ENCODE measurements around the gene SORCS1. TPM values are rescaled to one million over a fixed set of nuclear protein-coding genes. Genes with fewer than 3 reads are reported as not detected.

Gene SORCS1
- total RNA-seq, 2 experiments from 2014 or later = not detected

DNA sequence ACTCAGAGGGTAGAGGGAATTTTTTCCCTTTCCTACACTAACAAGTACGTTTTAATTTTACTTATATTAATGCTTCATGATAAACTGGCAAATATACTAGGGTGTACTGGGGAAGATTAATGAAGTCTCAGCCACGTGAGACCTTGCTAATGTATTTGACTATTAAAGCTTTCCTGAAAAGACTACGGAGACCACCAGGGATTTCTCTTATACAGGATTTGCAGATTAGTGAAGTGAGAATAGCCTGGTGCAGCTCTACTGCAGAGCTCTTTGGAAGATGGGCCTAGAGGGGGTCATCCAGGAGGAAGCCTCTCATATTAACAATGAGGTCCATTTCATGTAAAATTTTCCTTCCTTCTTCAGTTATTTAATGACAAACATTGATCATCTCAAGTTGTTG is 379.0 kb downstream of the SORCS1 start:
- Mint-ChIP-seq H3K4me3 (no peak overlapping the region), H3K4me1 (ENCODE audit: low read depth) (no peaks in the 10 kb centered on the region), H3K27me3 (no peaks in the 10 kb centered on the region), H3K27ac (no peak overlapping the region), H3K36me3 (ENCODE audit: low read depth) (no peaks in the 10 kb centered on the region), H3K9me3 (peaks cover 3% of the 10 kb centered on the region)
- ChIA-PET CTCF (no interaction called here), POLR2A (no interaction called here)
- H3K27ac ChIP-seq (ENCODE audit: low read depth in 1 of 2, low read length in 2 of 2) = no peak overlapping the region
- no peaks in the 10 kb centered on the region for H3K4me1 ChIP-seq (ENCODE audit: insufficient read depth, low read length)
- no peak for DNase-seq
- intact Hi-C loops (cut with DNase I, micrococcal nuclease) = no loop called here
- TF ChIP-seq, protein P1, sequence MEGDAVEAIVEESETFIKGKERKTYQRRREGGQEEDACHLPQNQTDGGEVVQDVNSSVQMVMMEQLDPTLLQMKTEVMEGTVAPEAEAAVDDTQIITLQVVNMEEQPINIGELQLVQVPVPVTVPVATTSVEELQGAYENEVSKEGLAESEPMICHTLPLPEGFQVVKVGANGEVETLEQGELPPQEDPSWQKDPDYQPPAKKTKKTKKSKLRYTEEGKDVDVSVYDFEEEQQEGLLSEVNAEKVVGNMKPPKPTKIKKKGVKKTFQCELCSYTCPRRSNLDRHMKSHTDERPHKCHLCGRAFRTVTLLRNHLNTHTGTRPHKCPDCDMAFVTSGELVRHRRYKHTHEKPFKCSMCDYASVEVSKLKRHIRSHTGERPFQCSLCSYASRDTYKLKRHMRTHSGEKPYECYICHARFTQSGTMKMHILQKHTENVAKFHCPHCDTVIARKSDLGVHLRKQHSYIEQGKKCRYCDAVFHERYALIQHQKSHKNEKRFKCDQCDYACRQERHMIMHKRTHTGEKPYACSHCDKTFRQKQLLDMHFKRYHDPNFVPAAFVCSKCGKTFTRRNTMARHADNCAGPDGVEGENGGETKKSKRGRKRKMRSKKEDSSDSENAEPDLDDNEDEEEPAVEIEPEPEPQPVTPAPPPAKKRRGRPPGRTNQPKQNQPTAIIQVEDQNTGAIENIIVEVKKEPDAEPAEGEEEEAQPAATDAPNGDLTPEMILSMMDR (IDR thresholded peaks at IDR 0.05) = no peak
- no peaks in the 10 kb centered on the region for H3K36me3 ChIP-seq (ENCODE audit: insufficient read depth, low read length)
- H3K27me3 ChIP-seq (ENCODE audit: control insufficient read depth in 1 of 2, insufficient read depth in 2 of 2, low read length in 2 of 2) = no peaks in the 10 kb centered on the region
- H3K9me3 ChIP-seq (ENCODE audit: control insufficient read depth in 1 of 2, insufficient read depth in 1 of 2, low read length in 2 of 2) = peaks cover 0 to 13% of the 10 kb centered on the region in 2 experiments
- no peak for ATAC-seq (ENCODE audit: poor library complexity)
- no peak overlapping the region for H3K4me3 ChIP-seq (ENCODE audit: low read length)

DNA sequence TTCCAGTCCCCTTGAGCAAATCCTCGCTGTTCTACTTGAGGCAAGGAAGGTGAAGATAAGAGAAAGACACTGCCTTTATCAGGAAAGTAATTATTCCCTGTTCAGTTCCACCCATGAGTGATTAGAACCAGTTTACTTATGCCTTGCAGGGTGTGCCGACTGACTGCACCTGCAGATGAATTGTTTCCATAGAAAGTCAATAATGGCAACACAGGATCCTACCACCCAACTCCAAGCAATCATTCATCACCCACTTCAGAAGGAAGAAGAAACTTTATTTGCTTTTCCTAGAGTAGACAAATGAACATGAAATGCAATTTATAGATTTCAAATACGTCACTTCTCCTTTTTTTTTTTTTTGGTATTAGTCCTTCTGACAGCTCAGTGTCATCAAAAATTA is 383.9 kb downstream of the SORCS1 start:
- no peaks in the 10 kb centered on the region for H3K9me3 Mint-ChIP-seq
- POLR2A ChIA-PET = no interaction called here
- no peaks in the 10 kb centered on the region for H3K4me1 ChIP-seq (ENCODE audit: insufficient read depth, low read length)

DNA sequence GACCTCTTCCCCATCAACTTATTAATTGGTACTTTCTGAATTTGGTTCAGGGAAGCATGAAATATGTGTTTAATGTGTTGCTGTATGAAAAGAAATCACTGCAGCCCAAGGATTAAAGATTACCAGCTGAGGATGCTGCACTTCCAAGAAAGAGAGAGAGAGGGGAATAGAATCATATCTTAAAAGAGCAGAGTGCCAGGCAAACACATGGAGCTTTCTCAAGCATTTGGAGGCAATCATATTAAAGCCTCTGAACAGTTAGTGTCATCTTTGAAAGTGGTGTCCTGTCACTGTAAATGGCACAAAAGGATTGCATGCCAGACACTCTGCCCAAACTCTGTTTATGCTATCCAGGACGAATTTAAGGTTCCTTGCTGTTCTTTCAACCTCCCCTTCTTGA is 386.7 kb downstream of the SORCS1 start:
- H3K4me1 ChIP-seq (ENCODE audit: insufficient read depth, low read length) = no peaks in the 10 kb centered on the region
- ChIA-PET POLR2A (no interaction called here), CTCF (interaction anchor here (1.0 kb wide), 1 partner anchor 10 kb away, joined by 3 read pairs; no protein-coding TSS in a partner anchor)
- no peak overlapping the region for H3K27ac ChIP-seq (ENCODE audit: low read depth in 1 of 2, low read length in 2 of 2)
- H3K9me3 ChIP-seq (ENCODE audit: control insufficient read depth in 1 of 2, insufficient read depth in 1 of 2, low read length in 2 of 2) = no peaks in the 10 kb centered on the region
- H3K36me3 ChIP-seq (ENCODE audit: insufficient read depth, low read length) = no peaks in the 10 kb centered on the region
- Mint-ChIP-seq H3K9me3 (no peaks in the 10 kb centered on the region), H3K4me1 (ENCODE audit: low read depth) (no peaks in the 10 kb centered on the region), H3K36me3 (ENCODE audit: low read depth) (no peaks in the 10 kb centered on the region), H3K4me3 (no peak overlapping the region), H3K27ac (no peak overlapping the region), H3K27me3 (no peaks in the 10 kb centered on the region)
- DNase-seq (no peak), ATAC-seq (ENCODE audit: poor library complexity) (no peak)
- H3K27me3 ChIP-seq (ENCODE audit: control insufficient read depth in 1 of 2, insufficient read depth in 2 of 2, low read length in 2 of 2) = no peaks in the 10 kb centered on the region
- intact Hi-C loops (cut with DNase I, micrococcal nuclease) = no loop called here
- TF ChIP-seq, protein P1 (IDR thresholded peaks at IDR 0.05) = no peak
- no peak overlapping the region for H3K4me3 ChIP-seq (ENCODE audit: low read length)

More for the DNA sequence above, 383.9 kb downstream of the SORCS1 start:
- Mint-ChIP-seq H3K4me1 (ENCODE audit: low read depth) (no peaks in the 10 kb centered on the region), H3K27me3 (no peaks in the 10 kb centered on the region), H3K27ac (no peak overlapping the region), H3K36me3 (ENCODE audit: low read depth) (no peaks in the 10 kb centered on the region), H3K4me3 (no peak overlapping the region)
- intact Hi-C loops (cut with DNase I, micrococcal nuclease) = no loop called here
- Histone ChIP-seq H3K9me3 (ENCODE audit: control insufficient read depth in 1 of 2, insufficient read depth in 1 of 2, low read length in 2 of 2) (peaks cover 0 to 4% of the 10 kb centered on the region in 2 experiments), H3K27ac (ENCODE audit: low read depth in 1 of 2, low read length in 2 of 2) (no peak overlapping the region), H3K27me3 (ENCODE audit: control insufficient read depth in 1 of 2, insufficient read depth in 2 of 2, low read length in 2 of 2) (no peaks in the 10 kb centered on the region), H3K4me3 (ENCODE audit: low read length) (no peak overlapping the region), H3K36me3 (ENCODE audit: insufficient read depth, low read length) (no peaks in the 10 kb centered on the region)
- CTCF ChIA-PET = no interaction called here
- no peak for ATAC-seq (ENCODE audit: poor library complexity)
- no peak for DNase-seq
- TF ChIP-seq, protein P1 (IDR thresholded peaks at IDR 0.05) = no peak

Data from CD4-positive, alpha-beta T cell (primary cell).